Liver (tissue), 9 donors: ENCODE results near the gene AS3MT. TPM values are rescaled to one million over a fixed set of nuclear protein-coding genes. Genes with fewer than 3 reads are reported as not detected.
"Not testable (repeated sequence)": the region's sequence is repeated elsewhere in the genome, so short reads cannot be mapped to it uniquely, and the experiment has no call there.

Experiments used
- DNase-seq: peaks from one replicate; pipeline ENCODE4 v3.0.0-alpha.2; 2017; ENCODE audit warnings: low spot score
- H3K27ac ChIP-seq, 2 donors: one replicate each; pipeline ENCODE4 v1.7.0; 2013; ENCODE audit warnings: inconsistent platforms in 2 of 2, low read length in 2 of 2, control low read depth in 1 of 2, low read depth in 1 of 2, mild to moderate bottlenecking in 1 of 2
- H3K27me3 ChIP-seq, 4 donors: one replicate each; pipeline versions ENCODE4 v1.6.1 to v1.7.0; 2013; ENCODE audit warnings: low read length in 3 of 4, inconsistent platforms in 1 of 4, mild to moderate bottlenecking in 1 of 4, moderate library complexity in 1 of 4; ENCODE audit not compliant: control insufficient read depth in 4 of 4, insufficient read depth in 4 of 4
- H3K36me3 ChIP-seq, 4 donors: one replicate each; pipeline versions ENCODE4 v1.6.1 to v1.7.0; 2013; ENCODE audit warnings: low read length in 3 of 4, mild to moderate bottlenecking in 3 of 4, low read depth in 1 of 4, moderate library complexity in 1 of 4; ENCODE audit not compliant: control insufficient read depth in 4 of 4, insufficient read depth in 3 of 4
- H3K4me1 ChIP-seq, 4 donors: one replicate each; pipeline versions ENCODE4 v1.6.1 to v1.7.0; 2013; ENCODE audit warnings: low read length in 3 of 4, mild to moderate bottlenecking in 3 of 4, moderate library complexity in 1 of 4; ENCODE audit not compliant: control insufficient read depth in 4 of 4, insufficient read depth in 4 of 4
- H3K4me3 ChIP-seq, 3 donors: one replicate each; pipeline versions ENCODE4 v1.6.1 to v1.7.0; 2013; ENCODE audit warnings: low read length in 3 of 3, control low read depth in 1 of 3, low read depth in 1 of 3, mild to moderate bottlenecking in 1 of 3
- H3K9ac ChIP-seq, 2 donors: one replicate each; pipeline ENCODE4 v1.7.0; 2013; ENCODE audit warnings: low read length in 2 of 2, mild to moderate bottlenecking in 2 of 2, moderate library complexity in 2 of 2, control low read depth in 1 of 2, low read depth in 1 of 2
- H3K9me3 ChIP-seq, 4 donors: one replicate each; pipeline versions ENCODE4 v1.6.1 to v1.7.0; 2013; ENCODE audit warnings: low read length in 3 of 4; ENCODE audit not compliant: control insufficient read depth in 4 of 4
- ATF3 ChIP-seq: IDR thresholded peaks from 2 replicates; pipeline ENCODE4 v1.6.1; 2016; ENCODE audit warnings: antibody characterized with exemption
- EGR1 ChIP-seq, 2 donors: IDR thresholded peaks; 2 replicates each; pipeline ENCODE4 v1.6.1; 2016 to 2018; ENCODE audit warnings: antibody characterized with exemption in 2 of 2, low read depth in 2 of 2
- FOXA1 ChIP-seq: IDR thresholded peaks from 2 replicates; pipeline ENCODE4 v1.6.1; 2016; ENCODE audit warnings: antibody characterized with exemption
- FOXA2 ChIP-seq: IDR thresholded peaks from 2 replicates; pipeline ENCODE4 v1.6.1; 2016; ENCODE audit warnings: antibody characterized with exemption
- GABPA ChIP-seq, 2 donors: IDR thresholded peaks in 1 of 2; conservative IDR thresholded peaks in 1 of 2; 2 replicates each; pipeline ENCODE4 v1.6.1; 2016; ENCODE audit warnings: antibody characterized with exemption in 2 of 2, mild to moderate bottlenecking in 1 of 2, moderate library complexity in 1 of 2
- HNF4A ChIP-seq, 2 donors: conservative IDR thresholded peaks; 2 replicates each; pipeline ENCODE4 v1.6.1; 2016; ENCODE audit warnings: antibody characterized with exemption in 2 of 2, mild to moderate bottlenecking in 2 of 2
- HNF4G ChIP-seq: IDR thresholded peaks from 2 replicates; pipeline ENCODE4 v1.6.1; 2016; ENCODE audit warnings: antibody characterized with exemption
- JUND ChIP-seq, 2 donors: IDR thresholded peaks; 2 replicates each; pipeline ENCODE4 v1.6.1; 2016; ENCODE audit warnings: antibody characterized with exemption in 2 of 2
- MAX ChIP-seq: IDR thresholded peaks from 2 replicates; pipeline ENCODE4 v1.6.1; 2016; ENCODE audit warnings: antibody characterized with exemption
- REST ChIP-seq: IDR thresholded peaks from 2 replicates; pipeline ENCODE4 v1.6.1; 2016; ENCODE audit warnings: antibody characterized with exemption, mild to moderate bottlenecking
- SP1 ChIP-seq: IDR thresholded peaks from 2 replicates; pipeline ENCODE4 v1.6.1; 2018; ENCODE audit warnings: antibody characterized with exemption, mild to moderate bottlenecking
- TAF1 ChIP-seq: conservative IDR thresholded peaks from 2 replicates; pipeline ENCODE4 v1.6.1; 2016; ENCODE audit warnings: antibody characterized with exemption, mild to moderate bottlenecking
- YY1 ChIP-seq: IDR thresholded peaks from 2 replicates; pipeline ENCODE4 v1.6.1; 2016; ENCODE audit warnings: antibody characterized with exemption, mild to moderate bottlenecking
- ZBTB33 ChIP-seq: IDR thresholded peaks from 2 replicates; pipeline ENCODE4 v1.6.1; 2016; ENCODE audit warnings: antibody characterized with exemption
- WGBS: extraction: QIAGEN DNeasy Blood & Tissue Kit; methylation state at CpG from one replicate; pipeline ENCODE4 v1.1.7; 2013; 5-methylcytosine and 5-hydroxymethylcytosine counted together
- polyA plus RNA-seq, 2 donors: library from polyadenylated mRNA; stranded (reverse) in 1 of 2; unstranded in 1 of 2; fragments of 200-250 nt in 1 of 2; fragments of >200 nt in 1 of 2; fragmentation: Nextera tagmentation in 1 of 2; extraction: Ambion mirVana in 1 of 2; gene quantifications; one replicate each; pipeline versions ENCODE4 v1.2.1 to v1.2.3, GENCODE V29; 2013 to 2015
- total RNA-seq, 2 donors: library from RNA; depleted of rRNA; stranded (reverse); fragments of >200 nt; gene quantifications; one replicate each; pipeline ENCODE4 v1.2.3, GENCODE V29; 2014
- donor health status: healthy.
- donor health status: healthy.
- donor health status: healthy.
- donor health status: healthy.
- donor health status: healthy.

AS3MT gene
- total and polyA plus RNA-seq, 4 donors, result 13.4 to 38.1 (median 16.2) TPM

GRCh38 chr10:102855731-102856436 is 13.4 kb upstream of the AS3MT start:
- TF ChIP-seq HNF4A (conservative IDR thresholded peaks at IDR 0.05) (peak; percentile 61 to 77), SP1 (peak; percentile 51)
- 72% methylated on average over 11 of the region's 11 CpGs for WGBS
- not testable (repeated sequence) for H3K36me3 ChIP-seq, H3K4me3 ChIP-seq, H3K27me3 ChIP-seq, H3K9me3 ChIP-seq, H3K9ac ChIP-seq, DNase-seq
- Histone ChIP-seq H3K4me1 (peaks cover 3 to 15% (median 4%) of the 10 kb centered on the region in 4 donors), H3K27ac (peak overlapping the region in 1 of 2 donors; percentile 40)

GRCh38 chr10:102856758-102857424 is 12.4 kb upstream of the AS3MT start:
- TF ChIP-seq TAF1 (no peak), EGR1 (IDR thresholded peaks at IDR 0.05; ENCODE audit: low read depth in 2 of 2) (no peak), FOXA2 (no peak), MAX (no peak), GABPA (IDR thresholded peaks at IDR 0.05 in 1 of 2, conservative IDR thresholded peaks at IDR 0.05 in 1 of 2) (no peak)
- Histone ChIP-seq H3K27ac (no peak overlapping the region), H3K4me3 (no peak overlapping the region), H3K4me1 (peaks cover 3 to 13% (median 4%) of the 10 kb centered on the region in 4 donors), H3K9ac (no peak overlapping the region), H3K27me3 (no peaks in the 10 kb centered on the region), H3K9me3 (no peaks in the 10 kb centered on the region), H3K36me3 (peaks cover 0 to 8% (median 6%) of the 10 kb centered on the region in 4 donors)
- no peak for DNase-seq
- WGBS, result 91% methylated on average over 3 of the region's 3 CpGs

- 55% methylated on average over 2 of the region's 2 CpGs for WGBS
- DNase-seq, result no peak
- Histone ChIP-seq H3K27ac (no peak overlapping the region), H3K9me3 (no peaks in the 10 kb centered on the region), H3K4me1 (peaks cover 3 to 10% (median 4%) of the 10 kb centered on the region in 4 donors), H3K36me3 (peaks cover 3 to 20% (median 14%) of the 10 kb centered on the region in 4 donors), H3K9ac (no peak overlapping the region), H3K4me3 (no peak overlapping the region), H3K27me3 (no peaks in the 10 kb centered on the region)
- TF ChIP-seq ATF3 (no peak), EGR1 (IDR thresholded peaks at IDR 0.05; ENCODE audit: low read depth in 2 of 2) (no peak), FOXA1 (no peak), FOXA2 (no peak), REST (no peak), JUND (IDR thresholded peaks at IDR 0.05) (no peak), HNF4A (conservative IDR thresholded peaks at IDR 0.05) (no peak), ZBTB33 (no peak), YY1 (no peak), HNF4G (no peak), GABPA (IDR thresholded peaks at IDR 0.05 in 1 of 2, conservative IDR thresholded peaks at IDR 0.05 in 1 of 2) (no peak)
Observed at GRCh38 chr10:102859911-102860310, 9.4 kb upstream of the AS3MT start.
